Bronchial epithelial cell (primary cell): ENCODE results near the gene RASA2. TPM values are rescaled to one million over a fixed set of nuclear protein-coding genes. Genes with fewer than 3 reads are reported as not detected.

Source experiments
- DNase-seq: peaks from one replicate; pipeline ENCODE4 v3.0.0-alpha.2; 2010; ENCODE audit warnings: low read depth
- FAIRE-seq: peaks from 2 replicates; lab custom pipeline; 2011; peaks lifted over from hg19 to GRCh38; lab: Jason Lieb, UNC
- H3K27me3 ChIP-seq: 2 replicates; pipeline ENCODE4 v1.5.1; 2011; ENCODE audit warnings: low read length; ENCODE audit not compliant: control insufficient read depth, insufficient read depth
- H3K36me3 ChIP-seq: 2 replicates; pipeline ENCODE4 v1.5.1; 2011; ENCODE audit warnings: low read length; ENCODE audit not compliant: control insufficient read depth, insufficient read depth
- H3K4me3 ChIP-seq: 2 replicates; pipeline ENCODE4 v1.5.1; 2011; ENCODE audit warnings: mild to moderate bottlenecking, low read depth, low read length, control low read depth
- total RNA-seq: library from RNA; depleted of rRNA; stranded (reverse); fragments of >200 nt; gene quantifications from 2 replicates; pipeline ENCODE4 v1.2.1, GENCODE V29; 2014
- TF ChIP-seq, protein P1 (sequence below): IDR thresholded peaks from 2 replicates; pipeline ENCODE4 v1.5.1; 2011; ENCODE audit warnings: mild to moderate bottlenecking, moderate library complexity, low read length, control low read depth, inconsistent platforms; ENCODE audit not compliant: insufficient read depth, severe bottlenecking

The RASA2 gene
- total RNA-seq, 1 donor from 2014 or later: 11.8 TPM

DNA sequence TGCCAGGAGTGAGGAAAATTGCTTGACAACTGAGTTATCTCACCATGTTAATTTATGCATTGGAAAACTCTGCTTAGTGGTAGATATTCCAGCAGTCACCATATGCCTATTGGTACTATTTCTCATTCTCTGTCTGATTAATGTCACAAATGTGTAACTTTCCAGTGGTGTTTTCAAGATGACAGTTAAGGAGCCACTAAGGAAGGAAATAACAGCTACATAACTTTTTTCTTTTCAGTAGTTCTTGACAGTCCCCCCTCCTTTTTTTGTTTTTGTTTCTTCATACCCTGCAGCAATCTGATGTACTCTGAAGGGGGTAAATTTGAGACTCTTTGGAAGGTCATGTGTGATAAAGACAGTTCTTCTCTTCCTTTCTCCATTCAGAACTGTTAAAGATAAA is 13.1 kb downstream of the RASA2 start:
- no peak overlapping the region for H3K4me3 ChIP-seq
- TF ChIP-seq, protein P1, sequence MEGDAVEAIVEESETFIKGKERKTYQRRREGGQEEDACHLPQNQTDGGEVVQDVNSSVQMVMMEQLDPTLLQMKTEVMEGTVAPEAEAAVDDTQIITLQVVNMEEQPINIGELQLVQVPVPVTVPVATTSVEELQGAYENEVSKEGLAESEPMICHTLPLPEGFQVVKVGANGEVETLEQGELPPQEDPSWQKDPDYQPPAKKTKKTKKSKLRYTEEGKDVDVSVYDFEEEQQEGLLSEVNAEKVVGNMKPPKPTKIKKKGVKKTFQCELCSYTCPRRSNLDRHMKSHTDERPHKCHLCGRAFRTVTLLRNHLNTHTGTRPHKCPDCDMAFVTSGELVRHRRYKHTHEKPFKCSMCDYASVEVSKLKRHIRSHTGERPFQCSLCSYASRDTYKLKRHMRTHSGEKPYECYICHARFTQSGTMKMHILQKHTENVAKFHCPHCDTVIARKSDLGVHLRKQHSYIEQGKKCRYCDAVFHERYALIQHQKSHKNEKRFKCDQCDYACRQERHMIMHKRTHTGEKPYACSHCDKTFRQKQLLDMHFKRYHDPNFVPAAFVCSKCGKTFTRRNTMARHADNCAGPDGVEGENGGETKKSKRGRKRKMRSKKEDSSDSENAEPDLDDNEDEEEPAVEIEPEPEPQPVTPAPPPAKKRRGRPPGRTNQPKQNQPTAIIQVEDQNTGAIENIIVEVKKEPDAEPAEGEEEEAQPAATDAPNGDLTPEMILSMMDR: no peak
- FAIRE-seq (no peak), DNase-seq (no peak)
- H3K36me3 ChIP-seq: no peaks in the 10 kb centered on the region
- H3K27me3 ChIP-seq: no peaks in the 10 kb centered on the region

DNA sequence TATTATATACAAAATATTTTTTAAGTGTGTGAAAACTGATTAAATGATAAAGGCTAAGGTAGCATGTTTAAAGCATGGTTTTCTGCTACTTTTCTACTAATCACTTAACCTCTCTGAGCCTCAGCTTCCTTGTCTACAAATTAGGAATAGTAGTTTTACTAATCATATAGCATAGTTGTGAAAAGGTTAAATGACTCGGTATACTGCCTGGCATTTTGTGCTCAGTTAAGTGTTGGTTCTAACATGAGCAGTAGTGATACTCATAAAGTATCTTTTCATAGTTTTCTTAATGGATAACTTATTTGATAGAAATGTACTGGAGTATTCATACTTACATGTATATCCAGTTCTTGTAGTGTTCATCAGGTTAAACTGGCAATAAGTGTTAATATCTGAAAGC is 13.6 kb downstream of the RASA2 start:
- TF ChIP-seq, protein P1: no peak
- FAIRE-seq: no peak

DNA sequence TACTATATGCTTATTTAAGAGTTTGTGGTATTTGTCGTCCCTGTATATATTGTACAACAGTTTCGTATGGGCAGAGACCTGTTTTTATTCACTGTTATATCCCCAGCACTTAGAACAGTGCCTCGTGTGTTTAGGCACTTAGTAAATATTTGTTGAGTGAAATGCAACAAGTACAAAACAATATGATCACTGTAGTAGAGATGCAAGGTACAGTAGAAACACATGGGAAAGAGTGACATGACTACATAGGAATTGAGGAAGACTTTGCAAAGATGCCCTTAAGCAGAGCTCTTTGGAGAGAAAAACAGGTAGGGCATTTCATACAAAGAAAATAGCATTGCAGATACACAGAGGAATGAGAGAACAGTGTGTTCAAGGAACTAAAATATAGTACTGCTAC is 18.3 kb downstream of the RASA2 start:
- TF ChIP-seq, protein P1: no peak
- H3K27me3 ChIP-seq: no peaks in the 10 kb centered on the region
- DNase-seq: peak; percentile 27
- H3K4me3 ChIP-seq: no peak overlapping the region
- H3K36me3 ChIP-seq: no peaks in the 10 kb centered on the region
- FAIRE-seq: no peak

More for the DNA sequence above, 13.6 kb downstream of the RASA2 start:
- H3K36me3 ChIP-seq: no peaks in the 10 kb centered on the region
- DNase-seq: no peak
- no peak overlapping the region for H3K4me3 ChIP-seq
- H3K27me3 ChIP-seq: no peaks in the 10 kb centered on the region

DNA sequence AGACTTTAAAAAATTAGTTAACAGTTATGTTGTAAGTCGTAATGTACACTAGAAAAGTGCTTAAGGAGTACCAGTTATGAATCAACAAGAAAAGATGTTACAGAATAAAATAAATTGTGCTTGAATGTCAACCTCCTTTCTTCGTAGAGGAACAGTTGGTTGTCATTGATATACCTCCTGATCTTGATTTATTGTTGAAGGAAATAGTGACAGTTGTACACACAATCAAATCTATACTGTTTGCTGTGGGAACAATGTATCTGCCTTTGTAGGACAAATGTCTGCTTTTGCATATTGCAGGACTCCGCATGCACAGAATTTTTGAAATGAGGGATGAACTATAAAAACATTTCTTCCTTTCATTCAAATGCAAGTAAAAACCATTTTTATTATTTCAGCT is 19.2 kb downstream of the RASA2 start:
- FAIRE-seq: no peak

DNA sequence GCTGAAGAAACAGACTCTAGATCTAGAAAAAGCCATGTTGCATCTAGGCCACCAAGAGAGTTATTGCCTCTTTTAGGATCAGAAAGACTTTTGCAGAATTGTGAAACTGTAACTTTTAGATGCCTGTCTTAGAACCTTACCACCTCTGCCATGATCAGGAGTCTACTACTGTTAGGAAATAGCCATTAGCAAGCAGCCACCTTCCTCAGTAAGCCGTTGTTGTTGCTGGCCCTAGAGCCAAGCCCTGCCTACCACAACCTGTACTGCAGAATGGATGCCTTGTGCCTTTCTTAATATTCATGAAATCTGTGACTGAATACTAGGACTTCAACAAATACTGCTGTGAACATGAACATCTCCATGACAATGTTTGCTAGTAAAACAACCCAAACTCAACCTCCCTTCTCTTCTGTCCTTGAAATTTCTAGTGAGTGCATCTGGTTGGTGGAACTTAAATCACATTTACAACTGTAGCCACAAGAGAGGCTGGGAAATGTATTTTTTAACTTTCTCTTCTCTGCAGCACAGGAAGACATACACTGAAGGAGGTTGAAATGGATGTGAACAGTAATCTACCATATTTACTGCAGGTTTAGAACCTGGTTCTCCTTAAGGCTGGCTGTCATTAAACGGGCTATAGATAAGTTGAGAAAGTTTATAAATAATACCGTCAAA is 20.7 kb downstream of the RASA2 start:
- no peak overlapping the region for H3K4me3 ChIP-seq
- TF ChIP-seq, protein P1: no peak
- no peaks in the 10 kb centered on the region for H3K36me3 ChIP-seq
- H3K27me3 ChIP-seq: no peaks in the 10 kb centered on the region
- FAIRE-seq (no peak), DNase-seq (no peak)

More for the DNA sequence above, 19.2 kb downstream of the RASA2 start:
- no peak overlapping the region for H3K4me3 ChIP-seq
- TF ChIP-seq, protein P1: no peak
- no peak for DNase-seq
- no peaks in the 10 kb centered on the region for H3K27me3 ChIP-seq
- H3K36me3 ChIP-seq: no peaks in the 10 kb centered on the region

DNA sequence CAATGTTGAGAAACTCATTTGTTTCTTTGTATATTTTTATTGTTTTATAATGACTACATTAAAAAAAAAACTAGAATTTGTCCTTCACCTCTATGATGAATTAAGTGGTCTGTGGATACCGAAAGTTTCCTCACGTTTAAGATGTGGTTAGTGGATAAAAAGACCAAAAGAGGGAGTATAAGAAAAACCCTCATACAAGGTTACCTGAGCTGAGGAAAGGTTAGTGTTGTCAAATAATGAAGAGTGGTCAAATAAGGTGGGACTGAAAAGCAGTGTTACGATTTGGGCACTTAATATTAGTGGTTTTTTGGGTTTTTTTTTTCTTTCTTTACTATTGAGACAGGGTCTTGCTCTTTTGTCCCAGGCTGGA is 21.2 kb downstream of the RASA2 start:
- Histone ChIP-seq H3K4me3 (no peak overlapping the region), H3K27me3 (no peaks in the 10 kb centered on the region), H3K36me3 (no peaks in the 10 kb centered on the region)
- TF ChIP-seq, protein P1: no peak
- FAIRE-seq (no peak), DNase-seq (no peak)
